Measurements from ENCODE around the gene DSTN. TPM values are rescaled to one million over a fixed set of nuclear protein-coding genes. Genes with fewer than 3 reads are reported as not detected.
"Not testable (repeated sequence)": the region's sequence is repeated elsewhere in the genome, so short reads cannot be mapped to it uniquely, and the experiment has no call there.

DSTN gene
- total RNA-seq, 4 donors from 2014 or later, result 111 to 151 (median 117) TPM

DNA sequence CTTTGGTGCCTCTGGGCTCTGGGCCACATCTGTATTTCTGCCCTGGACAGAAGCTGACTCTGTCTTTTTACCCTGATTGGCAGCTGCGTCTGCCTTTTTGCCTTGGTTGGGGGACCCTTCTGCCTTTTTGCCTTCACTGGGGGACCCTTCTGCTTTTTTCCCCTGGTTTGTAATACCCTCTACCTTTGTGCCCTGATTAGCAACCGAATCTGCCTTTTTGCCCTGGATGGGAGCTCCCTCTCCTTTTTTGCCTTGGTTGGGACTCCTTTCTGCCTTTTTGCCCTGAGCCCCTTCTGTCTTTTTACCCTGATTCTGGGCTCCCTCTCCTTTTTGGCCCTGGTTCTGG lies 88.7 kb downstream of the DSTN start:
- Histone ChIP-seq H3K36me3 (peaks cover 0 to 50% (median 0%) of the 10 kb centered on the region in 3 donors), H3K4me1 (peaks cover 0 to 30% (median 0%) of the 10 kb centered on the region in 4 donors), H3K4me3 (no peak overlapping the region), H3K27me3 (no peaks in the 10 kb centered on the region), H3K9me3 (no peaks in the 10 kb centered on the region), H3K27ac (no peak overlapping the region)
- peak in 1 of 3 donors; percentile 13 for DNase-seq
- no peak for TF ChIP-seq POLR2A (IDR thresholded peaks at IDR 0.05)
- TF ChIP-seq, protein P1, sequence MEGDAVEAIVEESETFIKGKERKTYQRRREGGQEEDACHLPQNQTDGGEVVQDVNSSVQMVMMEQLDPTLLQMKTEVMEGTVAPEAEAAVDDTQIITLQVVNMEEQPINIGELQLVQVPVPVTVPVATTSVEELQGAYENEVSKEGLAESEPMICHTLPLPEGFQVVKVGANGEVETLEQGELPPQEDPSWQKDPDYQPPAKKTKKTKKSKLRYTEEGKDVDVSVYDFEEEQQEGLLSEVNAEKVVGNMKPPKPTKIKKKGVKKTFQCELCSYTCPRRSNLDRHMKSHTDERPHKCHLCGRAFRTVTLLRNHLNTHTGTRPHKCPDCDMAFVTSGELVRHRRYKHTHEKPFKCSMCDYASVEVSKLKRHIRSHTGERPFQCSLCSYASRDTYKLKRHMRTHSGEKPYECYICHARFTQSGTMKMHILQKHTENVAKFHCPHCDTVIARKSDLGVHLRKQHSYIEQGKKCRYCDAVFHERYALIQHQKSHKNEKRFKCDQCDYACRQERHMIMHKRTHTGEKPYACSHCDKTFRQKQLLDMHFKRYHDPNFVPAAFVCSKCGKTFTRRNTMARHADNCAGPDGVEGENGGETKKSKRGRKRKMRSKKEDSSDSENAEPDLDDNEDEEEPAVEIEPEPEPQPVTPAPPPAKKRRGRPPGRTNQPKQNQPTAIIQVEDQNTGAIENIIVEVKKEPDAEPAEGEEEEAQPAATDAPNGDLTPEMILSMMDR (IDR thresholded peaks at IDR 0.05), result no peak

DNA sequence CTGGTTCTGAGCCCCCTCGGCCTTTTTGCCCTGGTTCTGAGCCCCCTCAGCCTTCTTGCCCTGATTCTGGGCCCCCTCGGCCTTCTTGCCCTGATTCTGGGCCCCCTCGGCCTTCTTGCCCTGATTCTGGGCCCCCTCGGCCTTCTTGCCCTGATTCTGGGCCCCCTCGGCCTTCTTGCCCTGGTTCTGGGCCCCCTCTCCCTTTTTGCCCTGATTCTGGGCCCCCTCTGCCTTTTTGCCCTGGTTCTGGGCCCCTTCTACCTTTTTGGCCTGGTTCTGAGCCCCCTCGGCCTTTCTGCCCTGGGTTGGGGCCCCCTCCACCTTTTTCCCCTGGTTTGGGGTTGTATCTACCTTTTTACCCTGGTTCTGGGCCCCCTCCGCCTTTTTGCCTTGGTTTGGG lies 89.5 kb downstream of the DSTN start:
- H3K36me3 ChIP-seq, result peaks cover 0 to 45% (median 0%) of the 10 kb centered on the region in 3 donors

More for the DNA sequence above, 89.5 kb downstream of the DSTN start:
- not testable (repeated sequence) for H3K27ac ChIP-seq, H3K4me3 ChIP-seq, H3K9me3 ChIP-seq, H3K27me3 ChIP-seq
- peaks cover 0 to 37% (median 0%) of the 10 kb centered on the region in 4 donors for H3K4me1 ChIP-seq
- DNase-seq, result peak in 1 of 3 donors; percentile 4

Other genes starting within 250 kb of the DSTN start
- gene BFSP1, start 38.7 kb upstream of the DSTN start, total RNA-seq, result 1 to 10 TPM in 1 of 4 donors, under 1 TPM in 1, not detected in 2; 0.57 to 2.5 TPM
- 100 to 1,000 TPM; 169 to 328 (median 249) TPM for gene RRBP1, start 112.2 kb downstream of the DSTN start, total RNA-seq
- not detected for gene BANF2, start 129.9 kb downstream of the DSTN start, total RNA-seq

Data from Peyer's patch (tissue), 4 donors.